H9 (cell line): ENCODE measurements around the gene VEGFA. TPM values are rescaled to one million over a fixed set of nuclear protein-coding genes. Genes with fewer than 3 reads are reported as not detected.

Experiments
- DNase-seq: peaks from one replicate; pipeline ENCODE4 v3.0.0-alpha.2; 2017
- H2AFZ ChIP-seq: one replicate; pipeline ENCODE4 v1.6.1; 2013; ENCODE audit warnings: mild to moderate bottlenecking, low read length, control low read depth, moderate library complexity
- H2AK5ac ChIP-seq: 2 replicates; pipeline ENCODE4 v1.6.1; 2013; ENCODE audit warnings: low read length, control low read depth, mixed read lengths; ENCODE audit not compliant: insufficient read length
- H2BK120ac ChIP-seq: one replicate; pipeline ENCODE4 v1.6.1; 2013; ENCODE audit warnings: low read depth, mild to moderate bottlenecking, low read length, control low read depth, inconsistent platforms; ENCODE audit not compliant: poor library complexity, severe bottlenecking
- H2BK12ac ChIP-seq: 2 replicates; pipeline ENCODE4 v1.6.1; 2013; ENCODE audit warnings: low read length, control low read depth, mixed read lengths, low read depth; ENCODE audit not compliant: insufficient read length
- H2BK15ac ChIP-seq: 2 replicates; pipeline ENCODE4 v1.6.1; 2013; ENCODE audit warnings: low read depth, low read length, control low read depth
- H2BK20ac ChIP-seq: one replicate; pipeline ENCODE4 v1.6.1; 2013; ENCODE audit warnings: low read depth, mild to moderate bottlenecking, low read length, control low read depth, inconsistent platforms; ENCODE audit not compliant: poor library complexity, severe bottlenecking
- H2BK5ac ChIP-seq: 2 replicates; pipeline ENCODE4 v1.6.1; 2013; ENCODE audit warnings: low read length, control low read depth, mixed read lengths; ENCODE audit not compliant: insufficient read length
- H3K14ac ChIP-seq: 2 replicates; pipeline ENCODE4 v1.6.1; 2013; ENCODE audit warnings: low read length, control low read depth; ENCODE audit not compliant: insufficient read depth
- H3K18ac ChIP-seq: 2 replicates; pipeline ENCODE4 v1.6.1; 2013; ENCODE audit warnings: low read depth, mild to moderate bottlenecking, mixed read lengths, low read length, control low read depth; ENCODE audit not compliant: insufficient read length
- H3K23ac ChIP-seq: 2 replicates; pipeline ENCODE4 v1.6.1; 2013; ENCODE audit warnings: low read length, control low read depth, mixed read lengths, low read depth; ENCODE audit not compliant: insufficient read length
- H3K23me2 ChIP-seq: 2 replicates; pipeline ENCODE4 v1.6.1; 2013; ENCODE audit warnings: low read depth, mild to moderate bottlenecking, mixed read lengths, low read length, control low read depth; ENCODE audit not compliant: insufficient read length, poor library complexity, severe bottlenecking
- H3K27ac ChIP-seq: 2 replicates; pipeline ENCODE4 v1.5.1; 2013; ENCODE audit warnings: low read length, control low read depth, mixed read lengths, low read depth; ENCODE audit not compliant: insufficient read length
- H3K27me3 ChIP-seq: 2 replicates; pipeline ENCODE4 v1.6.1; 2013; ENCODE audit warnings: low read length, control low read depth, inconsistent platforms; ENCODE audit not compliant: insufficient read depth
- H3K4ac ChIP-seq: 2 replicates; pipeline ENCODE4 v1.6.1; 2013; ENCODE audit warnings: low read depth, mild to moderate bottlenecking, control low read depth, inconsistent platforms, low read length, moderate library complexity
- H3K4me1 ChIP-seq: 2 replicates; pipeline ENCODE4 v1.6.1; 2013; ENCODE audit warnings: low read length, control low read depth, inconsistent platforms; ENCODE audit not compliant: insufficient read depth
- H3K4me2 ChIP-seq: 2 replicates; pipeline ENCODE4 v1.6.1; 2013; ENCODE audit warnings: low read length, control low read depth, mixed read lengths; ENCODE audit not compliant: insufficient read length, insufficient read depth
- H3K56ac ChIP-seq: 2 replicates; pipeline ENCODE4 v1.6.1; 2013; ENCODE audit warnings: low read depth, mild to moderate bottlenecking, mixed read lengths, low read length, control low read depth; ENCODE audit not compliant: insufficient read length
- H3K79me1 ChIP-seq: 2 replicates; pipeline ENCODE4 v1.6.1; 2013; ENCODE audit warnings: low read depth, mild to moderate bottlenecking, moderate library complexity, low read length, control low read depth, inconsistent platforms; ENCODE audit not compliant: insufficient read depth, poor library complexity, severe bottlenecking
- H3K79me2 ChIP-seq: 2 replicates; pipeline ENCODE4 v1.6.1; 2013; ENCODE audit warnings: low read length, control low read depth, inconsistent platforms; ENCODE audit not compliant: insufficient read depth
- H3K9ac ChIP-seq: 2 replicates; pipeline ENCODE4 v1.6.1; 2013; ENCODE audit warnings: low read length, control low read depth, mixed read lengths; ENCODE audit not compliant: insufficient read length; ENCODE audit errors: extremely low read depth
- H3K9me3 ChIP-seq: one replicate; pipeline ENCODE4 v1.6.1; 2013; ENCODE audit warnings: low read depth, low read length, inconsistent platforms; ENCODE audit not compliant: control insufficient read depth
- H3T11ph ChIP-seq: one replicate; pipeline ENCODE4 v1.6.1; 2013; ENCODE audit warnings: mild to moderate bottlenecking, low read length, control low read depth, inconsistent platforms
- H4K20me1 ChIP-seq: one replicate; pipeline ENCODE4 v1.6.1; 2013; ENCODE audit not compliant: control insufficient read depth, insufficient read length, insufficient read depth
- H4K5ac ChIP-seq: 2 replicates; pipeline ENCODE4 v1.6.1; 2013; ENCODE audit warnings: low read depth, mild to moderate bottlenecking, mixed read lengths, low read length, control low read depth; ENCODE audit not compliant: insufficient read length
- H4K8ac ChIP-seq: replicated peaks from 2 replicates; pipeline ENCODE4 v1.6.1; 2013; ENCODE audit warnings: low read length, control low read depth, mixed read lengths, low read depth; ENCODE audit not compliant: insufficient read length
- H4K91ac ChIP-seq: 2 replicates; pipeline ENCODE4 v1.6.1; 2013; ENCODE audit warnings: low read depth, mild to moderate bottlenecking, moderate library complexity, mixed read lengths, low read length, control low read depth; ENCODE audit not compliant: insufficient read length
- H3K27ac Mint-ChIP-seq, 3 experiments: 2 replicates in 2 of 3; 3 replicates in 1 of 3; pipeline ENCODE4 v1.8.0; 2020 to 2021; ENCODE audit warnings: mixed read lengths in 3 of 3, mild to moderate bottlenecking in 1 of 3, moderate library complexity in 1 of 3
- H3K27me3 Mint-ChIP-seq: 2 replicates; pipeline ENCODE4 v1.8.0; 2021; ENCODE audit warnings: low read depth, mild to moderate bottlenecking, moderate library complexity, mixed read lengths
- H3K36me3 Mint-ChIP-seq, 3 experiments: 2 replicates in 2 of 3; 3 replicates in 1 of 3; pipeline ENCODE4 v1.8.0; 2020 to 2021; ENCODE audit warnings: low read depth in 3 of 3, mixed read lengths in 3 of 3; ENCODE audit not compliant: insufficient read depth in 1 of 3
- H3K4me1 Mint-ChIP-seq, 2 experiments: 2 replicates each; pipeline ENCODE4 v1.8.0; 2020; ENCODE audit warnings: mixed read lengths in 2 of 2
- H3K4me3 Mint-ChIP-seq, 2 experiments: 2 replicates in 1 of 2; 3 replicates in 1 of 2; pipeline ENCODE4 v1.8.0; 2020 to 2021; ENCODE audit warnings: mild to moderate bottlenecking in 2 of 2, mixed read lengths in 2 of 2, moderate library complexity in 1 of 2
- H3K9me3 Mint-ChIP-seq, 2 experiments: 2 replicates in 1 of 2; 3 replicates in 1 of 2; pipeline ENCODE4 v1.8.0; 2020; ENCODE audit warnings: mild to moderate bottlenecking in 2 of 2, mixed read lengths in 2 of 2, moderate library complexity in 1 of 2
- CTCF ChIP-seq: fragments of 200-600 bp; sonication (generic); conservative IDR thresholded peaks from 3 replicates; pipeline ENCODE4 v1.8.0; 2021; ENCODE audit warnings: antibody characterized with exemption, mild to moderate bottlenecking
- WGBS: extraction: QIAGEN DNeasy Blood & Tissue Kit; methylation state at CpG from one replicate; pipeline ENCODE4 v1.1.7; 2013; ENCODE audit warnings: missing lambda C conversion rate, low lambda C conversion rate, mixed read lengths; ENCODE audit not compliant: insufficient read length; ENCODE audit errors: extremely low coverage; 5-methylcytosine and 5-hydroxymethylcytosine counted together
- total RNA-seq: library from RNA; stranded (reverse); gene quantifications from 2 replicates; pipeline ENCODE4 v1.2.1, GENCODE V29; 2021

Gene VEGFA
- total RNA-seq, 1 experiment from 2014 or later = 47.9 TPM

- H2BK5ac ChIP-seq = no peak overlapping the region
- H3K18ac ChIP-seq = no peak overlapping the region
- no peak overlapping the region for H3T11ph ChIP-seq
- no peak overlapping the region for H2AK5ac ChIP-seq
- peaks cover 10 to 11% of the 10 kb centered on the region in 2 experiments for H3K4me1 Mint-ChIP-seq
- H4K5ac ChIP-seq = no peak overlapping the region
- no peak overlapping the region for H3K4ac ChIP-seq
- H4K8ac ChIP-seq = no peak overlapping the region
- no peak overlapping the region for H2BK20ac ChIP-seq
- no peak overlapping the region for H4K91ac ChIP-seq
- H2AFZ ChIP-seq = no peak overlapping the region
- WGBS = no CpG with 5 or more reads among the region's 3 CpGs
- no peaks in the 10 kb centered on the region for H3K27me3 ChIP-seq
- H3K4me1 ChIP-seq = no peaks in the 10 kb centered on the region
- H3K79me2 ChIP-seq = no peaks in the 10 kb centered on the region
- H3K36me3 Mint-ChIP-seq = peaks cover 0 to 12% (median 0%) of the 10 kb centered on the region in 3 experiments; a peak in 3 of 7 replicates
- H4K20me1 ChIP-seq = no peaks in the 10 kb centered on the region
- H3K27me3 Mint-ChIP-seq = peaks cover 3% of the 10 kb centered on the region
- H2BK120ac ChIP-seq = no peak overlapping the region
- no peak overlapping the region for H3K4me3 Mint-ChIP-seq
- no peak overlapping the region for H2BK12ac ChIP-seq
- DNase-seq = no peak
- H3K79me1 ChIP-seq = no peaks in the 10 kb centered on the region
- no peak overlapping the region for H3K23ac ChIP-seq
- H3K23me2 ChIP-seq = no peaks in the 10 kb centered on the region
- H3K56ac ChIP-seq = no peak overlapping the region
- H3K27ac Mint-ChIP-seq = peak overlapping the region in 1 of 3 experiments; percentile 25; a peak in 1 of 7 replicates
- no peak overlapping the region for H2BK15ac ChIP-seq
- H3K9me3 Mint-ChIP-seq = peaks cover 14 to 15% of the 10 kb centered on the region in 2 experiments
- no peak for TF ChIP-seq CTCF
- H3K4me2 ChIP-seq = no peak overlapping the region
- H3K14ac ChIP-seq = no peak overlapping the region
- H3K27ac ChIP-seq = no peak overlapping the region
- no peak overlapping the region for H3K9ac ChIP-seq
- no peaks in the 10 kb centered on the region for H3K9me3 ChIP-seq
Measured at GRCh38 chr6:43727634-43728033, 42.4 kb upstream of the VEGFA start.
